Renal cortex interstitium (tissue), 15 donors: ENCODE measurements around the gene GRM1. TPM values are rescaled to one million over a fixed set of nuclear protein-coding genes. Genes with fewer than 3 reads are reported as not detected.

Experiments used
- DNase-seq, 11 donors: peaks; one replicate each; pipeline ENCODE4 v3.0.0-alpha.2; 2013; ENCODE audit warnings: low read depth in 9 of 11, low spot score in 4 of 11; ENCODE audit errors: extremely low read depth in 1 of 11
- long read RNA-seq, 16 experiments: transcript quantifications; one replicate each; lab custom pipeline, GENCODE V29; 2026
- polyA plus RNA-seq, 3 donors: library from polyadenylated mRNA; unstranded; fragments of 120-200 nt; gene quantifications; one replicate each; pipeline ENCODE4 v1.2.1, GENCODE V29; 2013; ENCODE audit not compliant: insufficient read length in 3 of 3

GRM1 gene
- polyA plus RNA-seq = under 1 TPM; 0.11 to 0.14 (median 0.11) TPM
- long read RNA-seq, donor 1 = 0 reads
- long read RNA-seq, donor 2 = 0 reads
- long read RNA-seq, donor 3 = 0 reads
- long read RNA-seq, donor 4 = 0 reads
- long read RNA-seq, donor 5 = 0 reads
- long read RNA-seq, donor 6 = 0 reads
- long read RNA-seq, donor 7 = 0 reads
- long read RNA-seq, donor 8 = 0 reads
- long read RNA-seq, donor 9 = 0 reads
- long read RNA-seq, donor 10 = 0 reads
- long read RNA-seq, donor 11 = 0 reads
- long read RNA-seq, donor 12 = 0 reads
- long read RNA-seq, donor 13 = 0 reads
- long read RNA-seq, donor 14 = 0 reads
- long read RNA-seq, donor 15 = 0 reads
- long read RNA-seq, donor 16 = 0 reads

DNA sequence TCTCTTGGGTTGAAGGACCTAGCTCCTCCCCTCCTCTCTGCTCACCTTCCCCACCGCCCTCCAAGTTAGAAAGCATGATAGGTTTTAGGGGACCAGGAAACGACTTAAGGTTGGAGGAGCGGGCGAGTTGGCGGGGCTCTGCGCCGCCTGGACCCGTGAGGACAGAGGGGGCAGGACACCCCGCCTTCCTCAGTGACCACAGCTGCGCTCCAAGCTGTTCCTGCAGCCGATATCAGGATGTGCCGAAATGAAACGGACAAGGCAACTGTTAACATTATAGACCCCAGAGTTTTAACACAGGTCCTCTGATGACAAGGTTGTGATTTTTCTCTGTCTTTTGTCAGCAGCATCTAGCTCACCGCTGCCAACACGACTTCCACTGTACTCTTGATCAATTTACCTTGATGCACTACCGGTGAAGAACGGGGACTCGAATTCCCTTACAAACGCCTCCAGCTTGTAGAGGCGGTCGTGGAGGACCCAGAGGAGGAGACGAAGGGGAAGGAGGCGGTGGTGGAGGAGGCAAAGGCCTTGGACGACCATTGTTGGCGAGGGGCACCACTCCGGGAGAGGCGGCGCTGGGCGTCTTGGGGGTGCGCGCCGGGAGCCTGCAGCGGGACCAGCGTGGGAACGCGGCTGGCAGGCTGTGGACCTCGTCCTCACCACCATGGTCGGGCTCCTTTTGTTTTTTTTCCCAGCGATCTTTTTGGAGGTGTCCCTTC lies at the start of gene GRM1:
Gene GRM1, plus strand, starts transcription at position 212 of the 722 bp plus-strand sequence. Its CDS starts 456 bp downstream, at position 668.
- DNase-seq = no peak

DNA sequence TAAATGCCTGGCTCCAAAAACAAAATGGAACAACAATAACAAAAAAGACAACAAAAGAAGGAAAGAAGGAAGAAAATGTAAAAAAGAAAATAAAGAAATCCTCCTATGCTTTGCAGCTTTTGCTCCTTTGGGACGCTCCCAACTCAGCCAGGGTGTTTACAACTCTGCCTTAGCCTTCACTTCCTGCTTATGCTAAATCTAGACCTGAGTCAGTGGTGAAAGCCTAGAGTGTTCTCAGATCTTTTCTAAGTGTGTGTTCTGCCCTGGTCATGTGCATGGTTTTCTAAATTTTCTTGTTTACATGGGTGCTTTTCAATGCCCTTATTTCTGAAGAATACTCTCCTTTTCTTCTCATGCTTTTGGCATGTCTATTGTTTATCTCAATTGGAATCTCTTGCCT lies 19.5 kb upstream of the GRM1 start:
- DNase-seq = no peak

- DNase-seq = no peak
Observed at GRCh38 chr6:146014233-146014632, 14.6 kb upstream of the GRM1 start.

DNA sequence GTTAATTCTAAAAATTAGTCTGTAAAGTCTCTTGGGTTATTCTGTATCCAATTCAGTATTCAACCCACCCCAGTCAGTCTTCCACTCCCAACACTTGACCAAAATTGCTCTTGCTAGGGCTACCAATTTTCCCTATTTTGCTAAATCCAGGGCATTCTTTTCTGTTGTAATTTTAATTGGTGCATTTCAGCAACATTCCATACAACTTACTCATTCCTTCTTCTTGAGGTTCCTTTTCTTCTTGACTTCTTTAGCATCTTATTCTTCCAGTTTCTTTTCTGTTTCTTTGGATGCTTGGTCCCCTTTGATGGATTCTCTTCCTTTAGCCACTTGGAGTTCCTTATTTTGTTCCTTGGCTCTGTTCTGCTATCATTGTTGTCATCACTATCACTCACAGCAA lies 11.2 kb upstream of the GRM1 start:
- DNase-seq = no peak

DNA sequence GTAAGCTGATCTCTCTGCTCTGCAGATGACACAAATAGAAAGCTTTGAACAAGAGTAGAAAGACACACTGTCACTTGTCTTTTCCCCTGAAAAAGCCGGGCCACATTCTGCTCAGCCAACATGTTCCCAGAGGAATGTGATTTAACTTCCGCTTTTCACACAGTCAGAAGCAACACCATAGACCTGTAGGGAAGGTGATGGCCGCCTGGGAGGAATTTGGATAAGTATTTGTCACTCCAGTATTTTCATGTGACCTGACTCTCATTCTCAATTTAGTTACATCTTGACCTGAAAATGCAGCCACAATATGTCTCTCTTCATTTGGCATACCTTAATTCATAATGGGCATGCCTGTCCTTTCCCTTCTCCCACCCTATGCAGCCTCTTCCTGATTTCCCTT lies 2.0 kb upstream of the GRM1 start:
- no peak for DNase-seq

DNA sequence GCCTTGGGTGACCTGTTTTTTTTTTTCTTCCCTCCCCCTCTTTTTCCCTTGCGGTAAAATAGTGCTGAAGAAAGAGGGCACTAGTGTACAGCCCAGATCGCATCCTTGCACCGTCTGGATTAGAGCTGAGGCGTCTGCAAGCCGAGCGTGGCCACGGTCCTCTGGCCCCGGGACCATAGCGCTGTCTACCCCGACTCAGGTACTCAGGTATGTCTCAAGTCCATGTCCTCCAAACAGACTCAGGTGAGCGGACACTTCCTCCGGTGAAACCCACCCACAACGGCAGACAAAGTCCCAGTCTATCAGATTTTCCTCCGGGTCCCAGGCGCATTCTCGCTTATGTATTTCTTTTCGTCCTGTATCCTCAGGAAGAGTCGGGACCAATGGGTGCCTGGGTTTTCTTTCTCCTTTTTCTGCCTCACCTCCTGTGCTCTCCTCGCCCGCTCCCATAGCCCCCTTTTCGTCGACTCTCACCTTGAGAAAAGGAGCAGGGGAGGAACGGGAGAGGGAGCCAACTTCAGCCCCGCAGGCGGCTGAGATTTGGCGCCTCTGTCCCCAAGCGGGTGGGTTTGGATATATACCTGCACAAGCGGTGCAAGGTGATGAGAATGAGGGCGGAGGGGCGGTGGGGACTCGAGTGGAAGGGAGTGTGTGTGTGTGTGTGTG lies 1.1 kb upstream of the GRM1 start:
- DNase-seq = peak in 1 of 11 donors; percentile 6

DNA sequence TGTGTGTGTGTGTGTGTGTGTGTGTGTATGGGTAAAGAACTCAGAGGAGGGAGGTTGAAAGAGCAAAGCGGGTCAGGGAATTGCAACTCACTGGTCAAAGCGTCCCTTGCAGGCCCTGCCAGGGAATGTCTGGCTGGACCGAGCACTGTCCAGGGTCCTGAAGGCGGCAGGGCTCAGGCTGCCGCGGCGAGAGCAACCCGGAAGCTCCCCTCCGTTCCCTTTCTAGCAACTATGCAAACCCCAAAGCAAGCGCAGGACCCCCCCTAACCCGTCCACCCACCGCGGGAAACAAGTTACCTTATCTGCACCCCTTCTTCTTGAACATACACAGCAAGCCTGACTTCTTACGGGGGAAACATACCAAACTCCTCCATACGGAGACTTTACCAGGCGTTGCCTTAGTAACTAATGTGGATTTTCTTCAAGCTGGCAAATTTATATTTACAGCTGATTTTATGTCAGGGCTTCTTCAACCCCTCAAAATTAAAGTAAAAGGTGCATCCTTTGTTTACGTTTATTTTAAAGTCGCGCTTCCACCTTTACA lies 538 bp upstream of the GRM1 start:
- peak; percentile 29 to 68 (median 59) for DNase-seq

DNA sequence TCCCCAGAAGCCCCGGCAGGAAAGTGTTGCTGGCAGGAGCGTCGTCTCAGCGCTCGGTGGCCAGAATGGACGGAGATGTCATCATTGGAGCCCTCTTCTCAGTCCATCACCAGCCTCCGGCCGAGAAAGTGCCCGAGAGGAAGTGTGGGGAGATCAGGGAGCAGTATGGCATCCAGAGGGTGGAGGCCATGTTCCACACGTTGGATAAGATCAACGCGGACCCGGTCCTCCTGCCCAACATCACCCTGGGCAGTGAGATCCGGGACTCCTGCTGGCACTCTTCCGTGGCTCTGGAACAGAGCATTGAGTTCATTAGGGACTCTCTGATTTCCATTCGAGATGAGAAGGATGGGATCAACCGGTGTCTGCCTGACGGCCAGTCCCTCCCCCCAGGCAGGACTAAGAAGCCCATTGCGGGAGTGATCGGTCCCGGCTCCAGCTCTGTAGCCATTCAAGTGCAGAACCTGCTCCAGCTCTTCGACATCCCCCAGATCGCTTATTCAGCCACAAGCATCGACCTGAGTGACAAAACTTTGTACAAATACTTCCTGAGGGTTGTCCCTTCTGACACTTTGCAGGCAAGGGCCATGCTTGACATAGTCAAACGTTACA lies 817 bp downstream of the GRM1 start:
- no peak for DNase-seq

- DNase-seq = no peak
Observed at GRCh38 chr6:146032387-146032786, 3.5 kb downstream of the GRM1 start.

DNA sequence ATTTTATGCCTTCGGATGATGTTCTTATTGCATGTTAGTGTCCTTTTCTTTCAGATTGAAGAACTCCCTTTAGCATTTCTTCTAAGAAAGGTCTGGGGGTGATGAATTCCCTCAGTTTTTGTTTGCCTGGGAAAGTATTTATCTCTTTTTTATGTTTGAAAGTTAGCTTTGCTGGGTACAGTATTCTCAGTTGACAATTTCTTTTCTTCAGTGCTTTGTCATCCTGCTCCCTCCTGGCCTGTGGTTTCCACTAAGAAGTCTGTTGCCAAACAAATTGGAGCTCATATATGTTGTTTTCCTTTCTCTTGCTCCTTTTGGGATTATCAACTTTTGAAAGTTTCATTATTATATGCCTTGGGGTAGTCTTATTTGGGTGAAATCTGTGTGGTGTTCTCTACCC lies 11.5 kb downstream of the GRM1 start:
- no peak for DNase-seq

- DNase-seq = no peak
Observed at GRCh38 chr6:146041282-146041681, 12.4 kb downstream of the GRM1 start.

DNA sequence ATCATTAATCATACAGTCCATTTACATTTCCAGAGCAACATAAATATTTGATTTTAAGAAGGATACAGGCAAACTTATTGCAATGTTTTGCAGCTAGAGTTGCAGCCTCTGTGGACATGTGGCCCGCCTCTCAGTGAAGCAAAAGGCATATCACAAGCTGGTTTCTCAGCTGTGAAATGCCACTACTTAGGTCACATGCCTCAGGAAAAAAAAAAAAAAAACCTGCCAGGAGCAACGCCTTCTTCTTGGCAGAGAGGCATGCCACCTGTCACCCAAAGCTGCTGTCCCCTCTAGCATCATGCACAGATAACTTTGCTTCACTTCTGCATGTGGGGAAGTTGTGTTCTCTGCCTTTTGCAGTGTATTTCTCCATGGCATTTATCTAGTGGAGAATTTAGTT lies 18.5 kb downstream of the GRM1 start:
- no peak for DNase-seq

DNA sequence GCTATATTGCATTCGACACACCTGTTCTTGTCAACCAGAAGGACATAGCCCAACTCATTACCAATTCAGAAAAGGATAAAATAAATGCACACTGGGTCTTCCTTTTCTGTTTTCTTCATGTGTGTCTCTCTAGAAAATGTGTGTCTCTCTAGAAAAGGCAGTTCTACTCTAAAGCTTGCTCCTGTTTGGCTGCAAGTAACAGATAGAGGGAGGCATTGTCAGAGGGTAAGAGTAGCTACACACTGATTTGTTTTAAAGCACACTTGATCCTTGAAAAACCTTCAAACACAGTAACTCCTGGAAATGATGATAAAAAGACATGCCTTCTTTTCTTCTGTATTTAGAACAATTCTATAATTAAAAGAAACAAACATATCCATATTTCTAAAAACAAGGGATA lies 21.3 kb downstream of the GRM1 start:
- DNase-seq = no peak

- no peak for DNase-seq
Observed at GRCh38 chr6:146056506-146056905, 27.6 kb downstream of the GRM1 start.

DNA sequence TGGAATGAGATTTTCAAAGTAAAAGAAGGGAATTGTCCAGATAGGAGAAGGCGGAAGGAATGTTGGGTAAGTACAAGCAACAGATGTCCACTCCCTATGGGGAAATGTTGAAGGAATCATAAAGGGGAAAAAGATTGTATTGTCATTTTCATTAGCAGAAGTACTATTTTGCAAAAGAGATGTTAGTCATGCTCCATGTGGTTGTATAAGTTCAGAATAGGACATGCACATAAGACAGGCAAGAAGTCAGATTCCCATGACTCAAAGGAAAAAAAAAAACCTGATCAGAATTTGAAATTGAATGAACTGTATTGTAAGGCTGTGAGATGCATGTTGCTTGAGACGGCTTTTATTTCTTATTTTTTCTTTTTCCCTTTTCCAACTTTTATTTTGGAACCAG lies 36.8 kb downstream of the GRM1 start:
- DNase-seq = no peak

- no peak for DNase-seq
Observed at GRCh38 chr6:146066506-146066905, 37.6 kb downstream of the GRM1 start.

DNA sequence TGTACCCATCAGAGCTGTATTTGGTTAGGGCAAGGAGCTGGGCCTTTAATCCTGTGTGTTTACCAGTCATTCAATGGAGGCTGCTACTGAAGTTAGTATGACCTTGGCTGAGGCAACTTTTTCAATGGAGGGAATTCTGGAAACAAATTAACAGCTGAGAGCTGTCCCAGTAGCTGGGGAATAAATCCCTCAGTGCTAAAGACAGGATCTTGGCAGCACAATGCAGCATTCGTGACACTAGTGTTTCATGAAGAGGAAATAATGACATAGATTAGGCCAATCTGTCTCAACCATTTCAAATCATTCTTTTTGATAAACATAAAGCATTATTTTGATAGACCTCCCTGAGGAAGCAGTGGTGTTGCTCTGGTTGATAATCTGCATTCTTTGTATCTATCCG lies 42.9 kb downstream of the GRM1 start:
- DNase-seq = peak in 8 of 11 donors; percentile 1 to 21 (median 9)

DNA sequence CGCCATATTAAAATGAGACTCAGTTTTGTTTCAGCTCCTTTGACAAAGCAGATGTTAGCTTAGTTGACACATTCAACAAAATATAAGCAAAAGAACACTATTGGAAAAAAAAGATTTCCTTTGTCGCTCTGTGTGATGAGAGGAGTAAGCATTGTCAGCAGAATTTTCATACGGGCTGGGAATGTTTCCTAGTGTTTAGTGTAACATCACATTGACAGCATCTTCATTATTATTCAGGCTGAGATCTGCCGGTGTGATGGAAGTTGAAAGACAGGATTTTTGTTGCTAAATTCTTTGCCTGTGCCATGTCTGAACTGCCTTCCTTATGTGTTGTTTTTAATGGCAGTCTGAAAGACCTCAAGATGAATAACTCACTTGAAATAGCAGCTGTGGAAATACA lies 49.1 kb downstream of the GRM1 start:
- DNase-seq = no peak

GRCh38 chr6:146087386-146087785 lies 58.5 kb downstream of the GRM1 start:
- no peak for DNase-seq
